ENCODE measurements around the gene DLD. TPM values are rescaled to one million over a fixed set of nuclear protein-coding genes. Genes with fewer than 3 reads are reported as not detected.

The DLD gene
- polyA plus RNA-seq, 1 donor (not counting 4 experiments of a cell fraction or from before 2014, with no cell fraction given): 153 TPM

DNA sequence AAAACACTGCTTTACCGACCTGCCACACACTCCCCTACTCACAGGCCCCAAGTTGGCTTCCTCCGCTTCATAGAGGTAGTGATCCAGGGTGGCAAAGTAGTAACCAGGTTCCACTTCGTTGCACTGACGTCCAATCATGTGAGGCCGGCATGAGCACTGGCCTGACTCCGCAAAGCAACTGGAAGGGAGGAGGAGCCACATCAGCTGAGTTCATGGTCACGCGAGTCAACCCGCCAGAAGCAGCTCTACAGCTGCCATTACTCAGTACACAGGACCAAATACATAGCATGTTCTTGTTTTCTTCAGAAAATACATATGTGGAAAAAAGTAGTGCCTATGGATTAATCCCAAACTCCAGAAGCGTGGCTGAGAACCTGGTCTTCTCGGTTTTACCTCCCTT lies 73.5 kb downstream of the DLD start:
- no peaks in the 10 kb centered on the region for H3K9me3 ChIP-seq (ENCODE audit: control insufficient read depth, low read depth, low read length)
- H3K27me3 ChIP-seq (ENCODE audit: control insufficient read depth, extremely low read depth, insufficient read depth, low read length): no peaks in the 10 kb centered on the region
- DNase-seq (ENCODE audit: low read depth, low spot score) (no peak), FAIRE-seq (no peak)
- peaks cover 3% of the 10 kb centered on the region for H3K79me2 ChIP-seq (ENCODE audit: control insufficient read depth, insufficient read depth, low read length)
- no peaks in the 10 kb centered on the region for H3K9me1 ChIP-seq (ENCODE audit: control insufficient read depth, extremely low read depth, insufficient read depth, low read length)
- no peak overlapping the region for H3K4me3 ChIP-seq (ENCODE audit: control insufficient read depth in 2 of 3, extremely low read depth in 1 of 3, insufficient read depth in 2 of 3, low read depth in 1 of 3, low read length in 3 of 3)
- TF ChIP-seq, protein P1, sequence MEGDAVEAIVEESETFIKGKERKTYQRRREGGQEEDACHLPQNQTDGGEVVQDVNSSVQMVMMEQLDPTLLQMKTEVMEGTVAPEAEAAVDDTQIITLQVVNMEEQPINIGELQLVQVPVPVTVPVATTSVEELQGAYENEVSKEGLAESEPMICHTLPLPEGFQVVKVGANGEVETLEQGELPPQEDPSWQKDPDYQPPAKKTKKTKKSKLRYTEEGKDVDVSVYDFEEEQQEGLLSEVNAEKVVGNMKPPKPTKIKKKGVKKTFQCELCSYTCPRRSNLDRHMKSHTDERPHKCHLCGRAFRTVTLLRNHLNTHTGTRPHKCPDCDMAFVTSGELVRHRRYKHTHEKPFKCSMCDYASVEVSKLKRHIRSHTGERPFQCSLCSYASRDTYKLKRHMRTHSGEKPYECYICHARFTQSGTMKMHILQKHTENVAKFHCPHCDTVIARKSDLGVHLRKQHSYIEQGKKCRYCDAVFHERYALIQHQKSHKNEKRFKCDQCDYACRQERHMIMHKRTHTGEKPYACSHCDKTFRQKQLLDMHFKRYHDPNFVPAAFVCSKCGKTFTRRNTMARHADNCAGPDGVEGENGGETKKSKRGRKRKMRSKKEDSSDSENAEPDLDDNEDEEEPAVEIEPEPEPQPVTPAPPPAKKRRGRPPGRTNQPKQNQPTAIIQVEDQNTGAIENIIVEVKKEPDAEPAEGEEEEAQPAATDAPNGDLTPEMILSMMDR (optimal IDR thresholded peaks at IDR 0.05 in 1 of 3, IDR thresholded peaks at IDR 0.05 in 1 of 3, conservative IDR thresholded peaks at IDR 0.05 in 1 of 3; ENCODE audit: extremely low read depth in 1 of 3, insufficient read depth in 2 of 3, low read length in 3 of 3): no peak
- no peak for TF ChIP-seq EZH2 (IDR thresholded peaks at IDR 0.05; ENCODE audit: low read length)
- H3K4me2 ChIP-seq (ENCODE audit: control insufficient read depth, extremely low read depth, insufficient read depth, low read depth, low read length): no peak overlapping the region
- H3K36me3 ChIP-seq (ENCODE audit: control insufficient read depth in 2 of 2, extremely low read depth in 1 of 2, insufficient read depth in 2 of 2, low read length in 2 of 2): peaks cover 25 to 38% of the 10 kb centered on the region in 2 experiments
- H3K27ac ChIP-seq (ENCODE audit: control insufficient read depth, insufficient read depth, low read length): no peak overlapping the region
- H3K9ac ChIP-seq (ENCODE audit: control insufficient read depth, extremely low read depth, insufficient read depth, low read length): no peak overlapping the region
- H2AFZ ChIP-seq (ENCODE audit: control insufficient read depth, low read length): no peak overlapping the region
- peaks cover 3% of the 10 kb centered on the region for H3K4me1 ChIP-seq (ENCODE audit: control insufficient read depth, extremely low read depth, insufficient read depth, low read length)
- H4K20me1 ChIP-seq (ENCODE audit: control insufficient read depth, extremely low read depth, insufficient read depth, low read length): no peaks in the 10 kb centered on the region
- dilution Hi-C loops (cut with MboI; ENCODE audit: extremely low pct_ligation_motif_present, low sequenced_read_pairs): no loop called here

DNA sequence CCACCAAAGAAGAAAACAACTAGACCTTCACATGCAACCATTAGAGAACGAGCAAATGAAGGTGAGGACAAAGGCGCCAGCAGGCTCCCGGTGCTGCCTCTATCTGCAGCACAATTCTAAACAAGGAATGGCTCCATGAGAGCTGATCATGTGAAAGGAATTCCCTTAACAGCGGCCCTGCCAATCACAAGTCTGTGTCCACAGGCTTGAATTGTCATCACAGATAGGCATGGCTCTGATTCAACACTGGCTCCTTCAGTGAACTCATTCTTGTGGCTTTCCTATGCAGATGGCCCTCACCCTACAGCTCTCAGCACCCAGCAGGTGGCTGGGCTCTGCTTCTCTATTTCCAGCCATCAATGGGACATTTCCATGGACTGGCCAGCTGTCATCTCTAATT lies 75.7 kb downstream of the DLD start:
- Histone ChIP-seq H3K27me3 (ENCODE audit: control insufficient read depth, extremely low read depth, insufficient read depth, low read length) (no peaks in the 10 kb centered on the region), H3K36me3 (ENCODE audit: control insufficient read depth in 2 of 2, extremely low read depth in 1 of 2, insufficient read depth in 2 of 2, low read length in 2 of 2) (peaks cover 15 to 30% of the 10 kb centered on the region in 2 experiments), H3K4me2 (ENCODE audit: control insufficient read depth, extremely low read depth, insufficient read depth, low read depth, low read length) (no peak overlapping the region), H3K9me1 (ENCODE audit: control insufficient read depth, extremely low read depth, insufficient read depth, low read length) (no peaks in the 10 kb centered on the region), H3K4me3 (ENCODE audit: control insufficient read depth in 2 of 3, extremely low read depth in 1 of 3, insufficient read depth in 2 of 3, low read depth in 1 of 3, low read length in 3 of 3) (no peak overlapping the region), H4K20me1 (ENCODE audit: control insufficient read depth, extremely low read depth, insufficient read depth, low read length) (no peaks in the 10 kb centered on the region), H3K79me2 (ENCODE audit: control insufficient read depth, insufficient read depth, low read length) (peaks cover 7% of the 10 kb centered on the region), H3K4me1 (ENCODE audit: control insufficient read depth, extremely low read depth, insufficient read depth, low read length) (peaks cover 14% of the 10 kb centered on the region), H3K9ac (ENCODE audit: control insufficient read depth, extremely low read depth, insufficient read depth, low read length) (no peak overlapping the region), H3K27ac (ENCODE audit: control insufficient read depth, insufficient read depth, low read length) (no peak overlapping the region), H2AFZ (ENCODE audit: control insufficient read depth, low read length) (no peak overlapping the region), H3K9me3 (ENCODE audit: control insufficient read depth, low read depth, low read length) (no peaks in the 10 kb centered on the region)
- TF ChIP-seq, protein P1 (optimal IDR thresholded peaks at IDR 0.05 in 1 of 3, IDR thresholded peaks at IDR 0.05 in 1 of 3, conservative IDR thresholded peaks at IDR 0.05 in 1 of 3; ENCODE audit: extremely low read depth in 1 of 3, insufficient read depth in 2 of 3, low read length in 3 of 3): peak in 1 of 3 experiments; percentile 27
- TF ChIP-seq EZH2 (IDR thresholded peaks at IDR 0.05; ENCODE audit: low read length): no peak
- DNase-seq (ENCODE audit: low read depth, low spot score) (no peak), FAIRE-seq (no peak)
- dilution Hi-C loops (cut with MboI; ENCODE audit: extremely low pct_ligation_motif_present, low sequenced_read_pairs): no loop called here
